Lower leg skin (tissue), 3 donors: Measurements from ENCODE around the gene KLF2.

ENCODE experiments used
- POLR2A ChIP-seq, 2 donors: fragments of 450-650 bp; IDR thresholded peaks; one replicate each; pipeline ENCODE4 v1.6.1; 2016 to 2017; ENCODE audit warnings: antibody characterized with exemption in 2 of 2, mild to moderate bottlenecking in 1 of 2, moderate library complexity in 1 of 2
- TF ChIP-seq, protein P1 (sequence below), 3 donors: fragments of 450-650 bp; IDR thresholded peaks; one replicate each; pipeline ENCODE4 v1.5.1; 2016; ENCODE audit warnings: antibody characterized with exemption in 3 of 3, mild to moderate bottlenecking in 3 of 3, moderate library complexity in 2 of 3

DNA sequence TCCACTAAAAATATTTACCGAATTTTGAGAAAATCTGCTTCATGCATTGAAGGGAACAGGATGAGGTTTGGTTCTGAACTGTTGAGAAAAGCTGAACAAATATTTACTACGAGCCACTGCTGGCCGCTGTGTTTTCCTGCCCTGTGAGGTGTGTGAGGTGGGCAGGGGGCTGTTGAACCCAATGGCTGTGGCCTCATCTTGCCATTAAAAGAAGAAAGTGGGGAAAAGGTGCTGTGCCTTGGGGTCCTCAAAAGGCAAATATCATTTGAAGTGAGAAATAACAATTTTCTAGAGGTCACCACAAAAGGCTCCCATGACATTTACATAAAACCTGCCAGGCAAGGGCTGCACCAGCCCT is 44.7 kb downstream of the KLF2 start:
- TF ChIP-seq, protein P1, sequence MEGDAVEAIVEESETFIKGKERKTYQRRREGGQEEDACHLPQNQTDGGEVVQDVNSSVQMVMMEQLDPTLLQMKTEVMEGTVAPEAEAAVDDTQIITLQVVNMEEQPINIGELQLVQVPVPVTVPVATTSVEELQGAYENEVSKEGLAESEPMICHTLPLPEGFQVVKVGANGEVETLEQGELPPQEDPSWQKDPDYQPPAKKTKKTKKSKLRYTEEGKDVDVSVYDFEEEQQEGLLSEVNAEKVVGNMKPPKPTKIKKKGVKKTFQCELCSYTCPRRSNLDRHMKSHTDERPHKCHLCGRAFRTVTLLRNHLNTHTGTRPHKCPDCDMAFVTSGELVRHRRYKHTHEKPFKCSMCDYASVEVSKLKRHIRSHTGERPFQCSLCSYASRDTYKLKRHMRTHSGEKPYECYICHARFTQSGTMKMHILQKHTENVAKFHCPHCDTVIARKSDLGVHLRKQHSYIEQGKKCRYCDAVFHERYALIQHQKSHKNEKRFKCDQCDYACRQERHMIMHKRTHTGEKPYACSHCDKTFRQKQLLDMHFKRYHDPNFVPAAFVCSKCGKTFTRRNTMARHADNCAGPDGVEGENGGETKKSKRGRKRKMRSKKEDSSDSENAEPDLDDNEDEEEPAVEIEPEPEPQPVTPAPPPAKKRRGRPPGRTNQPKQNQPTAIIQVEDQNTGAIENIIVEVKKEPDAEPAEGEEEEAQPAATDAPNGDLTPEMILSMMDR (IDR thresholded peaks at IDR 0.05) = no peak
- no peak for TF ChIP-seq POLR2A (IDR thresholded peaks at IDR 0.05)
